Measurements from ENCODE around the gene AOPEP.
A peak's percentile ranks its signal among the peaks of the same experiment; 100 is the strongest.

The AOPEP gene

GRCh38 chr9:94851467-94851866 lies 125.0 kb downstream of the AOPEP start:
- no peak for DNase-seq

GRCh38 chr9:94851892-94852291 lies 125.4 kb downstream of the AOPEP start:
- DNase-seq = no peak

DNA sequence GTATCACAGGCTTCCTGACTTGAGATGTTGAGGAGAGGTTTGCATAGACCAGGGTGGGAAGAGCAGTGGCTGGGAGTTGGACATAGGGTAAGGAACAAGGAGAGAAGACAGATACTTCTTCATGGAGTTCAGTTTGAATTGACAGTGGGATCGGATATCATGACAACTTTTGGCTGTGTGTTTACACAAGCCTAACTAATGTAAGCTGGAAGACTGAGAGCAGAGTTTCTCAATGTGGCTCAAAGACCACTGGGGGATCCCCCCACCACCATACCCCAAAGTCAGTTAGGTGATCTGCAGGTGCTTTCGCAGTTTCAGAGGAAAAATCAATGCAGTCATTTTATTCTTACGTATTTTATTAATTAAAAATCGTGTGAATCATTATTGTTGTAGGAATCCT lies 125.9 kb downstream of the AOPEP start:
- DNase-seq = no peak

GRCh38 chr9:94853887-94854286 lies 127.4 kb downstream of the AOPEP start:
- DNase-seq = no peak

- no peak for DNase-seq
These were observed 129.4 kb downstream of the AOPEP start for GRCh38 chr9:94855903-94856302.

GRCh38 chr9:94857791-94858190 lies 131.3 kb downstream of the AOPEP start:
- no peak for DNase-seq

- DNase-seq = no peak
These were observed 132.7 kb downstream of the AOPEP start for GRCh38 chr9:94859226-94859625.

GRCh38 chr9:94859891-94860290 lies 133.4 kb downstream of the AOPEP start:
- no peak for DNase-seq

GRCh38 chr9:94860678-94861588 lies 134.4 kb downstream of the AOPEP start:
- DNase-seq = peak; percentile 74

DNA sequence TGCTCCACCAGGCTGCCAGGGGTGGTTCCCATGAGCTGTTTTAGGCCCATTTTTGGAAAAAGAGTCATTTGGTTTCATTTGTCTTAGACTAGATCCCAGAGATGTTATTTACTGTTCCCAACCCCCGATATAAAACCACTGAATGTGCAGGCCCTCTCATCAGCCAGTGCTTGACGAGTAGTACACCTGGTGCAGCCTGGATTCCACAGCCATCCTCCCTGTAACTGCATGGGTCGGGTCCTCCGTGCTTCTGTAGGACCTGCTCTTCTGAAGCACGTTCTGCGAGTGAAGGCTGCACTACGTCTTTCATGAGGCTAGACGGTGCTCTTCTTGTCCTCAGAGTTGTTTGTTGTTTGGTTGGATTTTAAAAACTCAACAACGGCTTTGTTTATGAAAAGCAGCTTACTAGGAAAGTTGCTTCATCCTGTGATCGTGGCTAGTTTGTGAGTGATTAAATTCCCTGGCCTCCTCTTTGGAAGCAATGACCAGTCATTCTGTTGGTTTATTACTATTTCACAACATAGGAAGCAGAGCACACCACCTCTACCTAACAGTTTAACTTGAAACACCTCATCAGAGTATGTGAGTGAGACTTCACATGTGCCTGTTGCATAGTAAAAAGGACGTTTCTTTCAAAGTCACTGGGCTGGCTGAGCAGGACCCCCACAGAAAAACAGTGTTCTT lies 135.2 kb downstream of the AOPEP start:
- no peak for DNase-seq

- DNase-seq = no peak
These were observed 137.7 kb downstream of the AOPEP start for GRCh38 chr9:94864196-94864595.

- no peak for DNase-seq
These were observed 138.5 kb downstream of the AOPEP start for GRCh38 chr9:94864862-94865509.

DNA sequence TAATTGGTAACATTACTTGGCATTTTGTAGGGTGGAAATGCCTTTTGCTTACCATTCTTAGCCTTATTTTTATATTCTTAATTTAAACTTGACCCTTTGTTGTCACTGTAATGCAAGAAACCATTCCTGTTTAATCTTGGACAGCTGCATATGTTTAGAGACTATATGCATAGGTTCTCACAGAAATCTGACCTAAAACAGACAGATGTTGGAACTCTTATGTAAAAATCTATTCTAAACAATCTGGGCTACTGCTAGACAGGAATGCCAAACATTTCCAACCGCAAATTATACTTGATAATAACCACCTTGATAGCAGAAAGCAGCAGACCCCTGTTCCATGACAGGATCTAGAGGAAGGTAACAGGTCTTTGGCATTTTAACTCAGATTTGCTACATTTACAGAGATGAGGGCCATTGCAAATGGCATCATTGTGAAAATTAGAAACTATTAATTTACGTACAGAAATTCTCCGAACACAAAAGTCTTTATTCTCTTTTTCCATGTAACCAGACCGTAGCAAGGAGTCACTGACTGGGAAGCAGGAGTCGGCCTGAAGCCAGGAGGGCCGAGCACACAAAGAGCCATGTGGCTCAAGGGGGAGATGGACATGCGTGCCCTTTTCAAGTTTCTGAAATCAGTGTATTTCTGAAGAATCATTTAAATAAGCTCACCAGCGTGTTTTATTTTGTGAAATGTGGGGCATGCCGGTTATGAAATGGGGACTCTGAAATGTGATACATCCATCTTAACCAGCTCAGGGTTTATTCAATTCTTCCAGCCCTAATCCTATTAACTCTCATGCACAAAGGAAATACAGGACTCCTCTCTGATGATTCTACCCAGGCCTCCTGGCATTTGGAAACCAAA lies 139.3 kb downstream of the AOPEP start:
- DNase-seq = no peak

DNA sequence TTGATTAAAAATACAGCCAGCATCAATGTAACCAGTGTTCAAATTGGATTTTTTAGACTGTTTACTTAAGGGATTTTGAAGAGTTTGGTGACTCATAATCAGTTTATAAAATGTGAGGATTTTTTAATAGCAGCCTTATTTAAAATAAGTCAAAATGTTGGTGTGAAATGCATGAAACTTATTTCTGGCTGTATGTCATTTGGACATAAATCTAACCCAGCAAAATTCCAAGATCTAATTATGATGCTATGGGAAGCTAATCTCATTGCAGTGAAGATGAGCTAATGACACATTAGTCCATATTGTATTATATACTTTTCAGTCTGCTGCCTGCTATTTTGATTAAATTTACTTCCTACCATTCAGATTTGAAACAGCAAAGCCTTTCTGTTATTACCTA lies 140.3 kb downstream of the AOPEP start:
- no peak for DNase-seq

DNA sequence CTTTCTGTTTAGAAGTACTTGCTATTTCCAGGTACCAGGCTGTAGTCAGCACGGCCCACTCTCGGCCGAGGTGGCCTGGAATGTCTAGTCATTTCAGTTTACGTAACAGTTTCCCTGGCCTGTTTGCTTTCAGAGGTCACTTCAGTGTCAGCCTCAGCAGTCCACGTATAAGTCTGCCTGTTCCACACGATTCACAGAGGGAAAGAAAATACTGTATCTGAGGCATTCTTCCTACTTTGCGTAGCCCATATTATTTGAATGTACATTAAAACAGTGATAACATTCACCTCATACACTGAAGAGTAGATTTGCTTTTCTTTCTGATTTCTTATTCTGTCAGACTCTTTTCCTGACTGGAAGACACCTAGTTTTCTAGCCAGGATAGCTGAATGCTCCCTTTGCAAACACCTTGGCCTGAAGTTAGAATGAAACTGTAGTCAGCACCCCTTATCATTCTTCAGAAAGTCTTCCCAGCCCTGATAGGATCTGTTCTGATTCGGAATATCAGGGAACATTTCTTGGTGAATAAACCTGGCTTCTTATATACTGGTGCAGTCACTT lies 140.9 kb downstream of the AOPEP start:
- DNase-seq = no peak

GRCh38 chr9:94867842-94868312 lies 141.4 kb downstream of the AOPEP start:
- DNase-seq = no peak

DNA sequence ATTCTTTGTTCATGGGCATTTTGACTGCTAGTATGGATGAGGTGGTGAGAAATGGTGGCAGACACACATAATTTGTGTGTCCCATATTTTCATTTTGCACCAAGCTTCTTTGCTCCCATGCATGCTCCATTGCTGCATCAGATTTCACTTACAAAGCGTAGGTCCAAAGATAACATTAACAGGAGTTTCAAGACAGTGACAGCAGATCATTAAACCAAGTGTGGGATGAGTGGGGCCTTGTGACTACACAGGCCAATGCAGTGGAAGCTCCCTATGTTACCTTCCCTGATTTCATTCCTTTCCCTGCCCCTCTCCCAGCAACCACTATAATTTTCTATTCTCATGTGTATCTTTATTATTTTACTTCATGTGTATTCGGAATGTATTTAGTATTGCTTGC lies 142.0 kb downstream of the AOPEP start:
- no peak for DNase-seq

DNA sequence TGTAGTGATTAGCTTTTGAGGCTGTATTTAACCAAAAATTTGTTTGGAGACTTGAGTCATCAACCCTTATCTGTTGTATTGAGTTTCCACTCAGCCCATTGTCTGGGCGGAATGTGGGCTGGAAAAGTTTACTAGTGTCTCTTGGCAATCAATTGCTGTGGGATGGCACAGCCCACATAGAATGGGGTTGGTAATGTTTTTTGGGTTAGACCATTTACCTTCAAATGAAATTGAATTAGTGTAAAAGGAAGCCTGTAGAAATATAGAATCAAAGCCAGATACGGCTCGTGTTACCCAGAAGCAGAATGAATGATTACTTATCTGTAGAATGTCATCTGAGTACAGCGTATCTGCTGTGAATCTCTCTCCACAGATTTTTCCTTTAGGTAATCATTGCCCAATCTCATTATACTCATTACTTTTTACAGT lies 142.9 kb downstream of the AOPEP start:
- DNase-seq = no peak

DNA sequence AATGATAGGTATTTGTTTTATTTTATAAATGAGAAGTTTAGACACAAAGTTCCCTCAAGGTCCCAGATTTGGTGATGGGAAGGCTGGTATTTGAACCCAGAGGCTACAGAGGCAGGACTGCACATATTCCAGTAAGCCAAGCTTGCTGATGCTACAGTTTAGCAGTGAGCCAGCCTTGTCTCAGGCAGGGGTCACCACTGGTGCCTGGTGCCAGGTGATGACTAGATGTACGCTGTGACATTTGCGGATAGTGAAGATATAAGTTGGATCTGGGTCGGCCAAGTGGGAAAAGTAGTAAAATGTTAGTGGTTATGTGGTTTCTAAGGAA lies 143.9 kb downstream of the AOPEP start:
- no peak for DNase-seq

GRCh38 chr9:94870793-94871558 lies 144.5 kb downstream of the AOPEP start:
- no peak for DNase-seq

- no peak for DNase-seq
These were observed 145.8 kb downstream of the AOPEP start for GRCh38 chr9:94872083-94872833.

Measured in RPMI8226 (cell line).